ENCODE measurements around the gene HBA2. TPM values are rescaled to one million over a fixed set of nuclear protein-coding genes. Genes with fewer than 3 reads are reported as not detected.
"Not testable (repeated sequence)": the region's sequence is repeated elsewhere in the genome, so short reads cannot be mapped to it uniquely, and the experiment has no call there.

The HBA2 gene
- total RNA-seq, 1 experiment from 2014 or later, result not detected

DNA sequence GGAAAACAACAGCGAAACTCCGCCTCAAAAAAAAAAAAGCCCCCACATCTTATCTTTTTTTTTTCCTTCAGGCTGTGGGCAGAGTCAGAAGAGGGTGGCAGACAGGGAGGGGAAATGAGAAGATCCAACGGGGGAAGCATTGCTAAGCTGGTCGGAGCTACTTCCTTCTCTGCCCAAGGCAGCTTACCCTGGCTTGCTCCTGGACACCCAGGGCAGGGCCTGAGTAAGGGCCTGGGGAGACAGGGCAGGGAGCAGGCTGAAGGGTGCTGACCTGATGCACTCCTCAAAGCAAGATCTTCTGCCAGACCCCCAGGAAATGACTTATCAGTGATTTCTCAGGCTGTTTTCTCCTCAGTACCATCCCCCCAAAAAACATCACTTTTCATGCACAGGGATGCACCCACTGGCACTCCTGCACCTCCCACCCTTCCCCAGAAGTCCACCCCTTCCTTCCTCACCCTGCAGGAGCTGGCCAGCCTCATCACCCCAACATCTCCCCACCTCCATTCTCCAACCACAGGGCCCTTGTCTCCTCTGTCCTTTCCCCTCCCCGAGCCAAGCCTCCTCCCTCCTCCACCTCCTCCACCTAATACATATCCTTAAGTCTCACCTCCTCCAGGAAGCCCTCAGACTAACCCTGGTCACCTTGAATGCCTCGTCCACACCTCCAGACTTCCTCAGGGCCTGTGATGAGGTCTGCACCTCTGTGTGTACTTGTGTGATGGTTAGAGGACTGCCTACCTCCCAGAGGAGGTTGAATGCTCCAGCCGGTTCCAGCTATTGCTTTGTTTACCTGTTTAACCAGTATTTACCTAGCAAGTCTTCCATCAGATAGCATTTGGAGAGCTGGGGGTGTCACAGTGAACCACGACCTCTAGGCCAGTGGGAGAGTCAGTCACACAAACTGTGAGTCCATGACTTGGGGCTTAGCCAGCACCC lies 2.6 kb downstream of the HBA2 start:
- H2AFZ ChIP-seq (ENCODE audit: low read length), result no peak overlapping the region
- ATAC-seq, result no peak
- no peak overlapping the region for H3K9ac ChIP-seq (ENCODE audit: low read length)
- H4K20me1 ChIP-seq (ENCODE audit: low read length), result no peaks in the 10 kb centered on the region
- no peaks in the 10 kb centered on the region for H3K9me3 ChIP-seq (ENCODE audit: low read length)
- H3K27ac ChIP-seq (ENCODE audit: low read length), result no peak overlapping the region
- no peak for DNase-seq
- no peak overlapping the region for H3K4me2 ChIP-seq (ENCODE audit: low read length)
- no peaks in the 10 kb centered on the region for H3F3A ChIP-seq (ENCODE audit: low read length, unreplicated experiment)
- no peaks in the 10 kb centered on the region for H3K9me2 ChIP-seq (replicated peaks; ENCODE audit: low read length)
- ChIA-PET CTCF (no interaction called here), POLR2A (ENCODE audit: unreplicated experiment) (no interaction called here)
- H3K79me2 ChIP-seq (ENCODE audit: low read length), result no peaks in the 10 kb centered on the region
- H3K27me3 ChIP-seq (ENCODE audit: low read length), result peaks cover 17% of the 10 kb centered on the region
- TF ChIP-seq, protein P1, sequence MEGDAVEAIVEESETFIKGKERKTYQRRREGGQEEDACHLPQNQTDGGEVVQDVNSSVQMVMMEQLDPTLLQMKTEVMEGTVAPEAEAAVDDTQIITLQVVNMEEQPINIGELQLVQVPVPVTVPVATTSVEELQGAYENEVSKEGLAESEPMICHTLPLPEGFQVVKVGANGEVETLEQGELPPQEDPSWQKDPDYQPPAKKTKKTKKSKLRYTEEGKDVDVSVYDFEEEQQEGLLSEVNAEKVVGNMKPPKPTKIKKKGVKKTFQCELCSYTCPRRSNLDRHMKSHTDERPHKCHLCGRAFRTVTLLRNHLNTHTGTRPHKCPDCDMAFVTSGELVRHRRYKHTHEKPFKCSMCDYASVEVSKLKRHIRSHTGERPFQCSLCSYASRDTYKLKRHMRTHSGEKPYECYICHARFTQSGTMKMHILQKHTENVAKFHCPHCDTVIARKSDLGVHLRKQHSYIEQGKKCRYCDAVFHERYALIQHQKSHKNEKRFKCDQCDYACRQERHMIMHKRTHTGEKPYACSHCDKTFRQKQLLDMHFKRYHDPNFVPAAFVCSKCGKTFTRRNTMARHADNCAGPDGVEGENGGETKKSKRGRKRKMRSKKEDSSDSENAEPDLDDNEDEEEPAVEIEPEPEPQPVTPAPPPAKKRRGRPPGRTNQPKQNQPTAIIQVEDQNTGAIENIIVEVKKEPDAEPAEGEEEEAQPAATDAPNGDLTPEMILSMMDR (conservative IDR thresholded peaks at IDR 0.05; ENCODE audit: low read depth, low read length), result no peak
- no peak for TF ChIP-seq EZH2 (IDR thresholded peaks at IDR 0.05; ENCODE audit: low read length, unreplicated experiment)
- TF ChIP-seq EZH2phosphoT487 (IDR thresholded peaks at IDR 0.05; ENCODE audit: borderline replicate concordance, low read length), result no peak
- H3K4me1 ChIP-seq (ENCODE audit: insufficient read depth, low read length), result no peaks in the 10 kb centered on the region
- no peak overlapping the region for H3K4me3 ChIP-seq (ENCODE audit: low read length)
- no TSS peak for BruUV-seq (replicated peaks)
- H3K36me3 ChIP-seq (ENCODE audit: low read depth, low read length), result no peaks in the 10 kb centered on the region
- intact Hi-C loops (cut with micrococcal nuclease), result no loop called here

- H3K4me3 ChIP-seq (ENCODE audit: low read length); H3K27ac ChIP-seq (ENCODE audit: low read length); H4K20me1 ChIP-seq (ENCODE audit: low read length); H3K36me3 ChIP-seq (ENCODE audit: low read depth, low read length); POLR2A ChIA-PET (ENCODE audit: unreplicated experiment); H3K9me3 ChIP-seq (ENCODE audit: low read length); H3F3A ChIP-seq (ENCODE audit: low read length, unreplicated experiment); H3K9ac ChIP-seq (ENCODE audit: low read length); ATAC-seq; H3K9me2 ChIP-seq (replicated peaks; ENCODE audit: low read length); BruUV-seq (replicated peaks); CTCF ChIA-PET; intact Hi-C loops (cut with micrococcal nuclease); H3K79me2 ChIP-seq (ENCODE audit: low read length); H3K4me1 ChIP-seq (ENCODE audit: insufficient read depth, low read length); DNase-seq; H3K4me2 ChIP-seq (ENCODE audit: low read length); H2AFZ ChIP-seq (ENCODE audit: low read length): not testable (repeated sequence)
- H3K27me3 ChIP-seq (ENCODE audit: low read length), result peaks cover 17% of the 10 kb centered on the region
These were observed 3.3 kb downstream of the HBA2 start for GRCh38 chr16:176006-176405.

- H3K4me2 ChIP-seq (ENCODE audit: low read length); H3K9ac ChIP-seq (ENCODE audit: low read length); intact Hi-C loops (cut with micrococcal nuclease); CTCF ChIA-PET; H3K79me2 ChIP-seq (ENCODE audit: low read length); H3K27ac ChIP-seq (ENCODE audit: low read length); H3K4me3 ChIP-seq (ENCODE audit: low read length); ATAC-seq; H3K9me2 ChIP-seq (replicated peaks; ENCODE audit: low read length); DNase-seq; H2AFZ ChIP-seq (ENCODE audit: low read length); H3K36me3 ChIP-seq (ENCODE audit: low read depth, low read length); POLR2A ChIA-PET (ENCODE audit: unreplicated experiment); BruUV-seq (replicated peaks); H3K9me3 ChIP-seq (ENCODE audit: low read length); H3K4me1 ChIP-seq (ENCODE audit: insufficient read depth, low read length); H4K20me1 ChIP-seq (ENCODE audit: low read length); H3F3A ChIP-seq (ENCODE audit: low read length, unreplicated experiment): not testable (repeated sequence)
- H3K27me3 ChIP-seq (ENCODE audit: low read length), result peaks cover 17% of the 10 kb centered on the region
These were observed 4.1 kb downstream of the HBA2 start, which contains the start of gene HBA1 for GRCh38 chr16:176477-177382. Gene HBA1, plus strand, starts transcription at chr16:176680. Its CDS starts 37 bp downstream, at chr16:176717.

Measured in PC-3 (cell line).